GM19463 (cell line): Measurements from ENCODE around the gene CORO1C.
"Not testable (repeated sequence)": the region's sequence is repeated elsewhere in the genome, so short reads cannot be mapped to it uniquely, and the experiment has no call there.

Experiments used
- ATAC-seq: cut with Tn5 transposase; IDR thresholded peaks from one replicate; pipeline ENCODE4 v1.9.1; 2021; ENCODE audit warnings: mild to moderate bottlenecking, moderate library complexity; ENCODE audit not compliant: unreplicated experiment

CORO1C gene

DNA sequence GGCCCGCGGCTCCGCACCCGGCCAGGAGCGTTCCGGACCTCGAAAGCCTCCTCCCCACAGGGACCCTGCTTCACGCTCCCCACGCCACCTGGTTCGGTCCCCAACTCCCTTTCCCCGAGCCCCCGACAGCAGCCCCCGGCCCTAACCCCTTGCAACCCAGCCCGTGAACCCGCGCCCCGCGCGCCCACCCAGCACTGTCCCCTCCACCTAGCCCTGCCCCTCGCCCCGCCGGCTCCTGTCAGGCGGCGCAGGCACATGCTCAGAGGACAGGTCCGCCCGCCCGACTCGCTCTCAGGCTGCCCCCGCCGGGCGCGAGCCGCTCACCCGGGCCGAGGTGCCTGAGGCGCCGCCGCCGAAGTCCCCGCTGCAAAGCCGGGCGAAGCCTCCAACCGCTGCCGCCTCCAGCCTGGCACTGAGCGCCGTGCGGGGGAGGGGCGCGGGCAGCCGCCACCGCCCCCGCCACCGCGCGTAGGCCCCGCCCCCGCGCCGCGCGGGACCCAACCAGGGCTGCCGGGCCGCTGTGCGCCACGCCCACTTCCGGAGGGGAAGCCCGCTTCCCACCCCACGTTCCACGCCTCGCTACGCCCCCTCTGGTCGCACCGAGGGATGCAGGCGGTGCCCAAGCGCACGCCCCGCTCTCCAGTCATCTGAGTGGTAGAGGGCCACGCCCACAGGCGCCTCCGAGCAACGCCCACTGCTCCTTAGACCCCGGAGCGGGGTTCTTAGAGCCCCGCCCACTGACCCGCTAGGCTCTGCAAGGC, at the start of gene CORO1C:
TSS of gene CORO1C (minus strand) at position 414 of the 761 bp plus-strand sequence. CDS start 30,200 bp downstream, outside the sequence.
- peak; percentile 63 for ATAC-seq

DNA sequence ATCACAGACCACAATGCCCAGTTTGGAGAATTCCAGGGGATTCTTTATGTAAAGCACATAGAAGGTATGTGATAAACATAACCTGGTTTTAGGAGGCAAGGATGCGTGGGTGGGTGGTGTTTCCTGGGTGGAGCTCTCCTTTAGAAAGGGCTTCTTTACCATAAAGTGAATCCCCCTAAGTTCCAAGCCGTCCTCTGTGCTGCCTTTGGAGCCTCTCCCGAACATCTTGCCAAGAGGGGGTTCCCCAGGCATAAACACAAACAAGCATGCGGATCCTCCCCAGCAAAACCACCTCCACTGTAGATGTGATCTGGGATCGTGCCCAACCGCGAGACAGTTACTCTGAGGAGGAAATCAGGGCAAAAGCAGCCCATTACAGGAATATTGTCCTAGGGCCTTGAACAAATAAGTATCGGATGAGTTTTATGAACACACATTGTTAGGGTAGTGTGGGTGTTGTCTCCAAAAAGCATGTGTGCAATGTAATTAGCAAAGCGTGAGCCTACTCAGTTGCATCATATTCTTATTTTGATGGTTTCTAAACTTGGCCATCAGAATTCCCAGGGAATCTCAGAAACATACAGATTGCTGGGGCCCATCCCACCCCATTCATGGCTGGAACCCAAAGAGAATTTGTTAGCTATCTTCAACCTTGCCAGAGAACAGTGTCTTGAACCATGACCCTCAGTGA, 48.8 kb upstream of the CORO1C start:
- ATAC-seq: no peak

DNA sequence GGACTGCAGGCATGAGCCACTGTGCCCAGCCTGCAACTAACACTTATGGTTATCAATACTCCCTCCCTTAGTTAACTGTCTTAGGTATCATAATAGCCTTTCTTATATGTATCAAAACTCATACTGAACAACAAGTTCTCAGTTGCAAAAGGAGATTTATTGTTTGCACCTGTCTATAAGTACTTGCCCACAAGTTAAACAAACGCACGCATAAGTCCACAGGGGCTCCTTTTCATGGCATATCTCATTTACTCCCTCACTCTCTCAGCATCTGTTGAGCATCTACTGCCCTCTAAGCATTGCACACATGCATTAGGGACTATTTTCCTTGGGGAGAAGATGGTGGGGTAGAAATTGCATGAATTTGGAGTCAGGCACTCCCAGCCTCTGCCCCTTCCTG, 46.7 kb upstream of the CORO1C start:
- ATAC-seq: no peak

- ATAC-seq: no peak
Measured at GRCh38 chr12:108777156-108777555, 45.8 kb upstream of the CORO1C start.

GRCh38 chr12:108773798-108774788, 42.8 kb upstream of the CORO1C start:
- no peak for ATAC-seq

DNA sequence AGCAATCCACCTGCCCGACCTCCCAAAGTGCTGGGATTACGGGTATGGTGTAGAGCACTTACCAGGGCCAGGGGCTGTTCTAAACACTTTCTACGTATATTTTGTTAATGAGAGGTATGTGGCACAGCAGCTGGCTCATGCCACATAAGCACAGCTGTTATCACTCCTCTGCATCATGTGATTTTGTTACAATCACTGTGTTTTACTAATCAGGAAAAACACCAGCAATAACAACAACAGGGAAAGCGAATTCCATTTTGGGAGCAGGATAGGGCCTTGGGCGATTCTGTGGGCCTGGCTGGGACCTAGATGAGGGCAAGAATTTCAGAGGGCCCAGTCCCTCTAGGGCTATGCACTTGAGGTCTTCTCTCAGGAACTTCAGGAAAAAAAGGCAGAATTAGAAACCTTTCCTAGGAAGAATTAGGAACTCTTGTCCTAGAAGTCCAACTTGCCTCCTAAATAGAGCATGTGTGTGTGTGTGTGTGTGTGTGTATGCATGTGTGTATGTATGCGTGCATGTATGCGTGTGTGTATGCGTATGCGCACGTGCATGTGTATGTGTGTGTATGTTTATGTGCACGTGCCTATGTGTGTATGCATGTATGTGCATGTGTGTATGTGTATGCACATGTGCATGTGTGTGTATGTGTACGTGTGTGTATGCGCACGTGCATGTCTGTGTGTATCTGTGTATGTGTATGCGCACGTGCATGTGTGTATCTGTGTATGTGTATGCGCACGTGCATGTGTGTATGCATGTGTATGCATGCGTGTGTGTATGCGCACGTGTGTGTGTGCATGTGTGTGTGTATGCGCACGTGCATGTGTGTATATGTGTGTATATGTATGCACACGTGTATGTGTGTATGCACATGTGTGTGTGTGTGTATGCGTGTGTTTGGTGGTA, 41.8 kb upstream of the CORO1C start:
- ATAC-seq: no peak

- ATAC-seq: peak; percentile 48
Measured at GRCh38 chr12:108772247-108772646, 40.9 kb upstream of the CORO1C start.

DNA sequence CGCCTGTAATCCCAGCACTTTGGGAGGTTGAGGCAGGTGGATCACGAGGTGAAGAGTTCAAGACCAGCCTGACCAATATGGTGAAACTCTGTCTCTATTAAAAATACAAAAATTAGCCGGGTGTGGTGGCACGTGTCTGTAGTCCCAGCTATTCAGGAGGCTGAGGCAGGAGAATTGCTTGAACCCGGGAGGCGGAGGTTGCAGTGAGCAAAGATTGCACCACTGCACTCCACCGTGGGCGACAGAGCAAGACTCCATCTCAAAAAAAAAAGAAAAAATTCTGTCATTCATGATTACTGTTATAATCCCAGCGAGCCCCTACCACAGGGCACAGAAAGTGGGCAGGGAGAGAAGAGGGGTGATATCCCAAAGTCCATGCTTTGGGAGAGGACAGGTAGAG, 40.5 kb upstream of the CORO1C start:
- ATAC-seq: not testable (repeated sequence)

GRCh38 chr12:108770963-108771362, 39.6 kb upstream of the CORO1C start:
- ATAC-seq: no peak

DNA sequence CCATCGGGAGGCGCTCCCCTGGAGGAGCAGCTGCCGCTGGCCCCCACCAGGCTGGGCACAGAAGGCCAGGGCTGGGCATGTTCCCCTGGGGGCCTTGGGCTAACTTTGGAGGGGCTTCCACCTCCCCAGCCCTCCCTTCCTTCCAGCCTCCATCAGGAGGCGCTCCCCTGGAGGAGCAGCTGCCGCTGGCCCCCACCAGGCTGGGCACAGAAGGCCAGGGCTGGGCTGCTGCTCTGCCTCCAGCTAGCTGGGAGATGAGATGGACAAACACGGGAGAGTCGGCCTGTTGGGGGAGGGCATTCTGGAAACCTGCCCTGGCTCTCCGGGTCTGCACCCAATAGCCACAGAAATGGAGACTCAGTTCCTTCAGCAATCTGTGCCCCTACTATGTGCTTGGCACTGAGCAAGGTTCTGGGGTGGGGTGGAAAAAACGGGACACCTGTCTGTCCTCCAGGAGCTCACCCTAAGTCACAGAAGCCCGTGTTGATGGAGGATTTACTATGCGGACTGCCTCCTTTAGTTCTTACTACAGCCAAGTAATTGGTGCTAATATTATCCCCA, 39.0 kb upstream of the CORO1C start:
- ATAC-seq: no peak

- ATAC-seq: peak; percentile 63
Measured at GRCh38 chr12:108768591-108769500, 37.5 kb upstream of the CORO1C start.

DNA sequence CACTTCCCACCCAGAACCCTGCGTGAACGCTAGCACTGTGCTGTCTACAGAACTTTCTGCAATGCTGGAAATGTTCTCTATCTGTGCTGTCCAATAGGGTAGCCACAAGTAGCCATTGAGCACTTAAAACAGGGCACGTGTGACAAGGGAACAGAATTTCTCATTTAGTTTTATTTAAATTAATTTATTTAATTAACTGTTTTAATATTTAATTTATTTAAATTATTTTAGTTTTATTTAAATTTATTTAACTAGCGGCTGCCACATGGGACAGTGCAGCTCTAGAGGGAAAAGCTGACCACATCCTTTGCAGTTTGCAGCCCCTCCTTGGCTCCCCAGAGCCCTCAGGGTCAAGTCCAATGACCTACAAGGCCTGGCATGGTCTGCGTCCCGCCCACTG, 35.0 kb upstream of the CORO1C start:
- ATAC-seq: no peak

DNA sequence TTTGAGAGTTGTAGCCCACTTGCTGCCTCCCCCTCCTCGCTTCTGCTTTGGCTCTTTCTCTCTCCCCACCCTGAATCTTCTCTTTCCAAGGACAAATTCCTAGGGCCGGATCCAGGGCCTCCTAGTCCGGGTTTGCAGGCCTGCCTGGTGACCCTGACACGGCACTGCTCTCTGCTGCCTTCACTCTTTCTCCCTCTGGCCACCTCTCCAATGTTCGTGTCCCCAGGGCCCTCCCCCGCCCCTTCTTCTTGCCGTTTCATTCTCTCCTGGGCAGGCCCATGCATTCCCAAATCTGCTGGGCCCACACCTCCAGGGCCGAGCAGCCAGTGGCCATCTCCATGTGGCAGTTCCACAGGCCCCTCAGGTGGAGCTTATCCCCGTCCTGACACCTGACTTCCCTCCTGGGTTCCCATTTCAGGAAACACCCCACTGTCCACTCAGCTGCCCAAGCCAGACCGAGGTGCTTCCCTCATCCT, 34.0 kb upstream of the CORO1C start:
- no peak for ATAC-seq

DNA sequence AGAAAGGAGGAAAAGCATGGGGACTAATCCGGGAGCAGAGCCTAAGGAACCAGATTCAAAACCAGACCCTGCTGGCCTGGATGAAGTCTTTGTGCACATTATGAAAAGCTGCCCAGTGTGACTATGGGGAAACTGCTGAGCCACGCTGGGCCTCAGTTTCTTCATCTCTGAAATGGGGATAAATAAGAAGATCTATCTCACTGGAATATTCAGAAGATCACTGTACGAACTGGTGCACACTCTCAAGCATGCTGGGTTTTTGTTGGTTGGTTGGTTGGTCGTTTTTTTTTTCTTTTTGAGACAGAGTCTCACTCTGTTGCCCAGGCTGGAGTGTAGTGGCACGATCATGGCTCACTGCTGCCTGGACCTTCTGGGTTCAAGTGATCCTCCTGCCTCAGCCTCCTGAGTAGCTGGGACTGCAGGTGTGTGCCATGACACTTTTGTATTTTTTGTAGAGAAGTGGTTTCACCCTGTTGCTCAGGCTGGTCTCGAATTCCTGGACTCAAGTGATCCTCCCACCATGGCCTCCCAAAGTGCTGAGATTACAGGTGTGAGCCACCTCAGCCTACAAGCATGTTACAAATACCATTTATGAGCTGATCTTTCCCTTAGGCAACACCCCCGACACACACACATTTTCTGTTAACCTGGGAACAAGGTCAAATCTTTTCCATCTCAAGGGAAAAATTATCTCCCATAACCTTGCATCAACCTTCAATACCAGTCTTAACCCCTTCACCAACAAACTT, 33.4 kb upstream of the CORO1C start:
- ATAC-seq: no peak

- no peak for ATAC-seq
Measured at GRCh38 chr12:108761226-108761625, 29.9 kb upstream of the CORO1C start.

DNA sequence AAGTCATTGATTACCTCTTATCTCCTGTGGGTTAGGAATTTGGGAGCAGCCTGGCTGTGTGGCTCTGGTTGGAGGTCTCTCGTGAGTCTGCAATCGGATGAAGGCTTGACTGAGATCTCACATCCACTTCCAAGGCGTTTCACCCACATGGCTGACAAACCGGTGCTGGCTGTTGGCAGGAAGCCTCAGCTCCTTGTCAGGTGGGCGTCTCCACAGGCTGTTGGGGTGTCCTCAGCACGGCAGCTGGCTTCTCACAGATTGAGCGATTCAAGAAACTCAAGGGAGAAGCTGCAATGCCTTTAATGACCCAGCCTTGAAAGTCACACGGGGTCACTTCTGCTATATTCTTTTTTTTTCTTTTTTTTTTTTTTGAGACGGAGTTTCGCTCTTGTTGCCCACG, 28.6 kb upstream of the CORO1C start:
- ATAC-seq: no peak

DNA sequence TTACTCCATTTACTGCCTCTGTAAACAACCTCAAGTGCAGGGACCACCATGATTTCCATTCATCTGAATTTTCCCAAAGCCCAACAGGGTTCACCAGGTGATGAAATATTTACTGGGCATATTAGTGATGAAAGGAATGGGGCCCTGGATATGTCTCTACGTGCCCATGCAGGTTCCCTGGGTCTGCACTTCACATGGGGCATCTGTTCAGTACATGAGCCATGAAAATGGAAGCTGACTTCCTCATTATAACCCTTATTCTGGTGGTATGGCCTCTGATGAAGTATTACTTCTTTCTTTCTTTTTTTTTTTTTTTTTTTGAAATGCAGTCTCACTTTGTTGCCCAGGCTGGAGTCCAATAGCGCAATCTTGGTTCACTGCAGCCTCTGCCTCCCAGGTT, 26.5 kb upstream of the CORO1C start:
- no peak for ATAC-seq

DNA sequence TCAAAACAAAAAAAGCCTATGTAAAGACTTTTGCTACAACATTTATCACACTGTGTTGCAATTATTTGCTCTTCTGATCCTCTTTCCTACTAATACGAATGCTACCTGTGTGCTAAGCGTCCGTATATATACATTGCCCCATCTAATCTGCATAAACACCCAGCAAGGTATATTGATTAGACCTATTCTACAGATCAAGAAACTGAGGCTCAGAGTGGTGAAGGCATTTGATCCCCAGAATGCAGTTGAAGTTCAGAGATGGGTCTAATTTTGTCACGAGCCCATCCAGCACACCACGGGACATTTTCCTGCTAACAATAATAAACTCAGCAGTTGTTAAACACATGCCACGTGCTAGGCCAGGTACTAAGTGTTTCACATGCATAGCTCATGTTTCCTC, 25.1 kb upstream of the CORO1C start:
- ATAC-seq: no peak
